Spleen (tissue), 11 donors: ENCODE data around the gene SUPT3H. TPM values are rescaled to one million over a fixed set of nuclear protein-coding genes. Genes with fewer than 3 reads are reported as not detected.

Experiments used
- DNase-seq: peaks from one replicate; pipeline ENCODE4 v3.0.0-alpha.2; 2020
- H3K27ac ChIP-seq, 8 donors: fragments of 200-600 bp; sonication (generic) in 7 of 8; 1 replicate in 4 of 8; 2 replicates in 4 of 8; pipeline versions ENCODE4 v1.5.0 to v1.8.0; 2016 to 2021; ENCODE audit warnings: inconsistent platforms in 4 of 8, mild to moderate bottlenecking in 4 of 8, moderate library complexity in 1 of 8
- H3K27me3 ChIP-seq, 7 donors: fragments of 200-600 bp; sonication (generic) in 6 of 7; replicated peaks in 1 of 7; 1 replicate in 4 of 7; 2 replicates in 3 of 7; pipeline versions ENCODE4 v1.5.0 to v1.8.0; 2016 to 2021; ENCODE audit warnings: inconsistent platforms in 3 of 7, mild to moderate bottlenecking in 1 of 7
- H3K36me3 ChIP-seq, 6 donors: fragments of 200-600 bp; sonication (generic) in 5 of 6; 1 replicate in 4 of 6; 2 replicates in 2 of 6; pipeline versions ENCODE4 v1.5.0 to v1.8.0; 2016 to 2021; ENCODE audit warnings: inconsistent platforms in 2 of 6
- H3K4me1 ChIP-seq, 6 donors: fragments of 200-600 bp; sonication (generic) in 5 of 6; 1 replicate in 3 of 6; 2 replicates in 3 of 6; pipeline versions ENCODE4 v1.5.0 to v1.8.0; 2016 to 2021; ENCODE audit warnings: inconsistent platforms in 3 of 6
- H3K4me3 ChIP-seq, 8 donors: fragments of 200-600 bp; sonication (generic) in 7 of 8; 1 replicate in 4 of 8; 2 replicates in 4 of 8; pipeline versions ENCODE4 v1.5.0 to v1.8.0; 2016 to 2021; ENCODE audit warnings: inconsistent platforms in 4 of 8, mild to moderate bottlenecking in 4 of 8, moderate library complexity in 2 of 8
- H3K9me3 ChIP-seq, 8 donors: fragments of 200-600 bp; sonication (generic) in 7 of 8; 1 replicate in 4 of 8; 2 replicates in 4 of 8; pipeline versions ENCODE4 v1.5.0 to v1.8.0; 2016 to 2021; ENCODE audit warnings: inconsistent platforms in 4 of 8
- CTCF ChIP-seq, 11 experiments: fragments of 200-600 bp in 7 of 11; fragments of 450-650 bp in 4 of 11; sonication (generic) in 4 of 11; IDR thresholded peaks in 8 of 11; conservative IDR thresholded peaks in 3 of 11; 1 replicate in 7 of 11; 2 replicates in 4 of 11; pipeline versions ENCODE4 v1.4.0 to v1.8.0; 2016 to 2021; ENCODE audit warnings: antibody characterized with exemption in 11 of 11, inconsistent platforms in 4 of 11, mild to moderate bottlenecking in 1 of 11
- POLR2A ChIP-seq, 3 donors: fragments of 450-650 bp; IDR thresholded peaks; one replicate each; pipeline ENCODE4 v1.5.1; 2017; ENCODE audit warnings: antibody characterized with exemption in 3 of 3, mild to moderate bottlenecking in 1 of 3
- POLR2AphosphoS5 ChIP-seq, 3 donors: sonication (generic); formaldehyde crosslinking; IDR thresholded peaks; one replicate each; pipeline ENCODE4 v1.5.1; 2017; ENCODE audit warnings: antibody characterized with exemption in 3 of 3
- WGBS, 5 donors: extraction: QIAGEN DNeasy Blood & Tissue Kit in 3 of 5; methylation state at CpG; one replicate each; pipeline versions ENCODE4 v1.1.5 to v1.1.7; 2013 to 2018; 5-methylcytosine and 5-hydroxymethylcytosine counted together
- intact Hi-C: fragments of 100-400 bp; cut with DNase I; formaldehyde crosslinking; loops from one replicate; pipeline ENCODE4 v1.15.0; 2023; ENCODE audit warnings: low total_unique reads
- polyA plus RNA-seq, 3 donors: library from polyadenylated mRNA; stranded (reverse); fragments of 200-250 nt; gene quantifications; one replicate each; pipeline ENCODE4 v1.2.1, GENCODE V29; 2013
- total RNA-seq, 7 donors: library from RNA; depleted of rRNA in 3 of 7; stranded (reverse); fragments of >200 nt in 3 of 7; fragmentation: NEBNext Ultra II Directional in 4 of 7; extraction: Animal tissue kit (Norgen Biotek cat#: 25700) in 4 of 7; gene quantifications; one replicate each; pipeline versions ENCODE4 v1.1.0 to v1.2.1, GENCODE V29; 2016 to 2021
- donor health status: healthy with polysubstance abuse.
- donor health status: DM: no; HTN: no; CAD: no; lungs with moderate emphysema.
- donor health status: DM: no; HTN: no; CAD: no.
- donor health status: Bipolar disorder and iron deficiency.
- donor health status: healthy.
- donor health status: DM: no; HTN: no; CAD: no.
- donor health status: DM: yes; HTN: yes; CAD: no.

SUPT3H gene
- total and polyA plus RNA-seq, 10 donors = 3.1 to 16.8 (median 6.2) TPM

DNA sequence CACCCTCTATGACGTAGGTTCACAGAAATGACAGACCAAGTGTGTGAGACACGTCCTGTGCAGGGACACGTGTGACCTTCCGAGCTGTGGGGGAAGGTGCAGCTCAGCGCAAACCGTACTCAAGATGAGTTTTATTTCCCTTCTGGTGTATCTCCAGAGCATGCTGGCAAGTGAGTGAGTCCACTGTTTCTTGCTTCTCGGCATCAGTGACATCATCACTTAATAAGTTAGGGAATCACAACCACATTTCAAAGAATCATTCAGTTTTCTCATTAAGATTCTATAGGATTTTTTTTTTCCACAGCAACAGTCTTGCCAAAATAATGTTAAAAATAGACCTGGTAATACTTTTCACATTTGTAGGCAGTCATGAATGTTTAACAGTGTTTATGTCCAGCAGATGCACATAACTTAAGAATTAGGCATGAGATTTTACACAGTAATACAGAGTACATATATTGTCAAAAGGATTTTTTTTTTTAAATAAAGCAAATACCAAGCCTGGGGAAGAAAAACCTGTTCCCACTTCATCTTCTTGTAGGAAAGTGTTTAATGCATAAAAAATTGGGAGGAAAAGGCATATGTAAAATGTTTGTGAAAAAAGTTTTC, 572.4 kb downstream of the SUPT3H start:
- H3K9me3 ChIP-seq = no peaks in the 10 kb centered on the region
- H3K4me3 ChIP-seq = no peak overlapping the region
- TF ChIP-seq POLR2AphosphoS5 (IDR thresholded peaks at IDR 0.05) = no peak
- TF ChIP-seq CTCF (IDR thresholded peaks at IDR 0.05 in 8 of 11, conservative IDR thresholded peaks at IDR 0.05 in 3 of 11) = no peak
- TF ChIP-seq POLR2A (IDR thresholded peaks at IDR 0.05) = no peak
- no peak overlapping the region for H3K27ac ChIP-seq
- intact Hi-C loops = no loop called here
- no peaks in the 10 kb centered on the region for H3K36me3 ChIP-seq
- no peak for DNase-seq
- peaks cover 0 to 12% (median 0%) of the 10 kb centered on the region in 7 donors for H3K27me3 ChIP-seq
- peaks cover 0 to 7% (median 0%) of the 10 kb centered on the region in 6 donors for H3K4me1 ChIP-seq
- 89 to 96% (median 90%) methylated on average over 7 of the region's 7 CpGs for WGBS, 5 donors

- DNase-seq = no peak
- 78 to 83% (median 82%) methylated on average over 4 of the region's 4 CpGs for WGBS, 5 donors
- Histone ChIP-seq H3K36me3 (no peaks in the 10 kb centered on the region), H3K9me3 (no peaks in the 10 kb centered on the region), H3K4me1 (peaks cover 0 to 7% (median 0%) of the 10 kb centered on the region in 6 donors), H3K27me3 (peaks cover 0 to 15% (median 0%) of the 10 kb centered on the region in 7 donors), H3K27ac (no peak overlapping the region), H3K4me3 (no peak overlapping the region)
- no peak for TF ChIP-seq CTCF (IDR thresholded peaks at IDR 0.05 in 8 of 11, conservative IDR thresholded peaks at IDR 0.05 in 3 of 11)
- no peak for TF ChIP-seq POLR2A (IDR thresholded peaks at IDR 0.05)
- no peak for TF ChIP-seq POLR2AphosphoS5 (IDR thresholded peaks at IDR 0.05)
- intact Hi-C loops = no loop called here
Measured at GRCh38 chr6:44804546-44805159, 573.1 kb downstream of the SUPT3H start.

GRCh38 chr6:44804016-44804415, 573.7 kb downstream of the SUPT3H start:
- TF ChIP-seq POLR2AphosphoS5 (IDR thresholded peaks at IDR 0.05) (no peak), CTCF (IDR thresholded peaks at IDR 0.05 in 8 of 11, conservative IDR thresholded peaks at IDR 0.05 in 3 of 11) (no peak), POLR2A (IDR thresholded peaks at IDR 0.05) (no peak)
- intact Hi-C loops = no loop called here
- Histone ChIP-seq H3K27ac (no peak overlapping the region), H3K4me3 (no peak overlapping the region), H3K4me1 (peaks cover 0 to under 1% (median 0%) of the 10 kb centered on the region in 6 donors), H3K36me3 (no peaks in the 10 kb centered on the region), H3K9me3 (no peaks in the 10 kb centered on the region), H3K27me3 (peaks cover 0 to 15% (median 0%) of the 10 kb centered on the region in 7 donors)
- 69 to 93% (median 86%) methylated on average over 5 of the region's 5 CpGs for WGBS, 5 donors
- DNase-seq = no peak

- H3K36me3 ChIP-seq = no peaks in the 10 kb centered on the region
- no peak overlapping the region for H3K4me3 ChIP-seq
- 77 to 84% (median 82%) methylated on average over 8 of the region's 8 CpGs for WGBS, 5 donors
- DNase-seq = no peak
- no peak overlapping the region for H3K27ac ChIP-seq
- TF ChIP-seq POLR2A (IDR thresholded peaks at IDR 0.05) (no peak), CTCF (IDR thresholded peaks at IDR 0.05 in 8 of 11, conservative IDR thresholded peaks at IDR 0.05 in 3 of 11) (no peak), POLR2AphosphoS5 (IDR thresholded peaks at IDR 0.05) (no peak)
- H3K9me3 ChIP-seq = peaks cover 0 to under 1% (median 0%) of the 10 kb centered on the region in 8 donors
- H3K4me1 ChIP-seq = no peaks in the 10 kb centered on the region
- peaks cover 0 to 20% (median 0%) of the 10 kb centered on the region in 7 donors for H3K27me3 ChIP-seq
- intact Hi-C loops = no loop called here
Measured at GRCh38 chr6:44800784-44801592, 576.7 kb downstream of the SUPT3H start.
